Measurements from ENCODE around the gene PDIA6.

The PDIA6 gene

GRCh38 chr2:10762651-10763460 lies 49.7 kb downstream of the PDIA6 start:
- no peak for DNase-seq

- DNase-seq, result no peak
Observed at GRCh38 chr2:10761591-10761990, 51.0 kb downstream of the PDIA6 start.

GRCh38 chr2:10760794-10761504 lies 51.6 kb downstream of the PDIA6 start:
- DNase-seq, result no peak

- no peak for DNase-seq
Observed at GRCh38 chr2:10759151-10759714, 53.4 kb downstream of the PDIA6 start.

- no peak for DNase-seq
Observed at GRCh38 chr2:10757814-10758286, 54.7 kb downstream of the PDIA6 start.

- DNase-seq, result no peak
Observed at GRCh38 chr2:10755621-10756020, 57.0 kb downstream of the PDIA6 start.

GRCh38 chr2:10753876-10754275 lies 58.7 kb downstream of the PDIA6 start:
- DNase-seq, result no peak

GRCh38 chr2:10753156-10753555 lies 59.4 kb downstream of the PDIA6 start:
- no peak for DNase-seq

- DNase-seq, result no peak
Observed at GRCh38 chr2:10752236-10752635, 60.3 kb downstream of the PDIA6 start.

- DNase-seq, result no peak
Observed at GRCh38 chr2:10750610-10751009, 62.0 kb downstream of the PDIA6 start.

GRCh38 chr2:10742666-10743065 lies 69.9 kb downstream of the PDIA6 start:
- no peak for DNase-seq

- DNase-seq, result no peak
Observed at GRCh38 chr2:10741139-10741538, 71.4 kb downstream of the PDIA6 start.

GRCh38 chr2:10740226-10740625 lies 72.4 kb downstream of the PDIA6 start:
- DNase-seq, result no peak

GRCh38 chr2:10738192-10738591 lies 74.4 kb downstream of the PDIA6 start:
- DNase-seq, result no peak

- no peak for DNase-seq
Observed at GRCh38 chr2:10733980-10734379, 78.6 kb downstream of the PDIA6 start.

- DNase-seq, result no peak
Observed at GRCh38 chr2:10733566-10733925, 79.0 kb downstream of the PDIA6 start.
